Endothelial cell of umbilical vein (primary cell): ENCODE data around the gene ADGRD1. TPM values are rescaled to one million over a fixed set of nuclear protein-coding genes. Genes with fewer than 3 reads are reported as not detected.

ENCODE experiments used
- BruUV-seq: library from RNA; stranded (reverse); fragments of 400-500 nt; replicated peaks from 2 replicates; lab custom pipeline; 2021; lab: Mats Ljungman, UMichigan
- CTCF ChIA-PET: fragments of 300-600, 350-600 bp; sonication (Branson Sonifier 250); formaldehyde crosslinking; loops from one replicate; lab custom pipeline; 2021; ENCODE audit warnings: antibody characterized with exemption, inconsistent platforms; lab: Charles Lee
- POLR2A ChIA-PET: fragments of 300-600, 350-600 bp; sonication (Branson Sonifier 250); formaldehyde crosslinking; loops from one replicate; lab custom pipeline; 2021; ENCODE audit warnings: antibody characterized with exemption, inconsistent platforms; lab: Charles Lee
- DNase-seq: peaks from one replicate; pipeline ENCODE4 v3.0.0-alpha.2; 2011; ENCODE audit warnings: low read depth, low spot score
- FAIRE-seq: peaks from 2 replicates; lab custom pipeline; 2011; peaks lifted over from hg19 to GRCh38; lab: Jason Lieb, UNC
- H2AFZ ChIP-seq: 2 replicates; pipeline ENCODE4 v1.6.0; 2012; ENCODE audit warnings: low read depth, low read length, control low read depth, inconsistent platforms
- H3K27ac ChIP-seq: 2 replicates; pipeline ENCODE4 v1.5.1; 2011; ENCODE audit warnings: low read depth, mild to moderate bottlenecking, control low read depth, low read length, moderate library complexity; ENCODE audit not compliant: insufficient read depth
- H3K27me3 ChIP-seq, 2 experiments: 2 replicates each; pipeline versions ENCODE4 v1.6.0 to v1.6.1; 2011; ENCODE audit warnings: low read length in 2 of 2, mixed read lengths in 1 of 2; ENCODE audit not compliant: control insufficient read depth in 2 of 2, insufficient read depth in 2 of 2
- H3K36me3 ChIP-seq, 2 experiments: 2 replicates in 1 of 2; 3 replicates in 1 of 2; pipeline ENCODE4 v1.5.1; 2011; ENCODE audit warnings: low read length in 2 of 2, mild to moderate bottlenecking in 1 of 2, moderate library complexity in 1 of 2; ENCODE audit not compliant: control insufficient read depth in 2 of 2, insufficient read depth in 2 of 2; ENCODE audit errors: extremely low read depth in 1 of 2
- H3K4me1 ChIP-seq: 3 replicates; pipeline ENCODE4 v1.5.1; 2011; ENCODE audit warnings: mild to moderate bottlenecking, low read length; ENCODE audit not compliant: control insufficient read depth, insufficient read depth; ENCODE audit errors: extremely low read depth
- H3K4me2 ChIP-seq: 2 replicates; pipeline ENCODE4 v1.6.1; 2011; ENCODE audit warnings: low read length, control low read depth, mixed read lengths; ENCODE audit not compliant: insufficient read depth
- H3K4me3 ChIP-seq, 3 experiments: fragments of 200-600 bp in 1 of 3; sonication (generic), shearing (Covaris generic) in 1 of 3; replicated peaks in 1 of 3; 2 replicates each; pipeline ENCODE4 v1.5.1; 2011 to 2016; ENCODE audit warnings: control low read depth in 3 of 3, low read length in 3 of 3, mild to moderate bottlenecking in 2 of 3, inconsistent platforms in 1 of 3, low read depth in 1 of 3, moderate library complexity in 1 of 3; ENCODE audit not compliant: insufficient read depth in 1 of 3
- H3K79me2 ChIP-seq: 2 replicates; pipeline ENCODE4 v1.6.0; 2012; ENCODE audit warnings: low read length, inconsistent platforms; ENCODE audit not compliant: control insufficient read depth, insufficient read depth
- H3K9ac ChIP-seq: replicated peaks from 2 replicates; pipeline ENCODE3; 2011; ENCODE audit warnings: low read length, control low read depth; ENCODE audit not compliant: insufficient read depth; ENCODE audit errors: extremely low read depth
- H3K9me1 ChIP-seq: replicated peaks from 3 replicates; pipeline ENCODE4 v1.6.0; 2011; ENCODE audit warnings: mild to moderate bottlenecking, low read length; ENCODE audit not compliant: control insufficient read depth, insufficient read depth; ENCODE audit errors: extremely low read depth
- H3K9me3 ChIP-seq: replicated peaks from 2 replicates; pipeline ENCODE4 v1.5.1; 2012; ENCODE audit warnings: low read length, inconsistent platforms; ENCODE audit not compliant: control insufficient read depth, insufficient read depth
- H4K20me1 ChIP-seq: replicated peaks from 2 replicates; pipeline ENCODE3; 2011; ENCODE audit warnings: mild to moderate bottlenecking, low read length; ENCODE audit not compliant: control insufficient read depth, insufficient read depth; ENCODE audit errors: extremely low read depth
- CTCF ChIP-seq, 2 donors: IDR thresholded peaks; 1 replicate in 1 of 2; 2 replicates in 1 of 2; pipeline ENCODE4 v1.5.1; 2011; ENCODE audit warnings: low read length in 2 of 2, mild to moderate bottlenecking in 2 of 2, moderate library complexity in 2 of 2, control low read depth in 1 of 2, inconsistent platforms in 1 of 2, low read depth in 1 of 2; ENCODE audit not compliant: insufficient read depth in 1 of 2; ENCODE audit errors: extremely low read depth in 1 of 2
- EZH2 ChIP-seq: IDR thresholded peaks from 2 replicates; pipeline ENCODE4 v1.6.1; 2012; ENCODE audit warnings: borderline replicate concordance, low read depth, mild to moderate bottlenecking, moderate library complexity, low read length, inconsistent platforms; ENCODE audit not compliant: severe bottlenecking
- FOS ChIP-seq: IDR thresholded peaks from 2 replicates; pipeline ENCODE4 v1.6.1; 2011; ENCODE audit warnings: mild to moderate bottlenecking, low read length, moderate library complexity, borderline replicate concordance; ENCODE audit not compliant: insufficient read depth
- GATA2 ChIP-seq: IDR thresholded peaks from 2 replicates; pipeline ENCODE4 v1.7.0; 2011; ENCODE audit warnings: low read depth, mild to moderate bottlenecking, moderate library complexity, mixed read lengths, low read length; ENCODE audit not compliant: insufficient read length, insufficient read depth
- JUN ChIP-seq: IDR thresholded peaks from 2 replicates; pipeline ENCODE4 v1.6.1; 2011; ENCODE audit warnings: borderline replicate concordance, low read depth; ENCODE audit not compliant: insufficient read length, insufficient read depth
- MYC ChIP-seq: IDR thresholded peaks from one replicate; pipeline ENCODE4 v1.6.1; 2011; ENCODE audit warnings: mild to moderate bottlenecking, low read depth, low read length
- POLR2A ChIP-seq: IDR thresholded peaks from 2 replicates; pipeline ENCODE4 v1.6.1; 2012; ENCODE audit warnings: low read depth, mild to moderate bottlenecking, control low read depth, low read length
- POLR2AphosphoS5 ChIP-seq: IDR thresholded peaks from 2 replicates; pipeline ENCODE4 v1.6.1; 2012; ENCODE audit warnings: low read depth, mild to moderate bottlenecking, control low read depth, low read length, moderate library complexity; ENCODE audit not compliant: insufficient read depth
- dilution Hi-C: fragments of 300-500 bp; cut with MboI; formaldehyde crosslinking; loops from one replicate; pipeline ENCODE4 v1.15.0; 2019; ENCODE audit warnings: low sequenced_read_pairs; ENCODE audit not compliant: extremely low pct_ligation_motif_present
- intact Hi-C: fragments of 100-400 bp; cut with micrococcal nuclease; formaldehyde crosslinking; loops from one replicate; pipeline ENCODE4 v1.10.0; 2022
- polyA plus RNA-seq, 4 experiments: library from polyadenylated mRNA; depleted of rRNA in 3 of 4; stranded (reverse) in 3 of 4; unstranded in 1 of 4; fragments of >200 nt; gene quantifications; 2 replicates each; pipeline versions ENCODE4 v1.2.1 to v1.2.3, GENCODE V29; 2011 to 2012; ENCODE audit warnings: missing spikeins in 1 of 4
- total RNA-seq: library from RNA; stranded (reverse); gene quantifications from 2 replicates; pipeline ENCODE4 v1.2.3, GENCODE V29; 2021
- TF ChIP-seq, protein P1 (sequence below): IDR thresholded peaks from 2 replicates; pipeline ENCODE4 v1.6.1; 2011; ENCODE audit not compliant: insufficient read depth, insufficient read length

ADGRD1 gene
- total and polyA plus RNA-seq, 2 donors (not counting 3 experiments of a cell fraction or from before 2014, with no cell fraction given): 0.07 TPM; not detected in 1

- BruUV-seq: no TSS peak
- no peak overlapping the region for H3K27ac ChIP-seq
Measured at GRCh38 chr12:131018019-131018620, 64.4 kb downstream of the ADGRD1 start.

More at GRCh38 chr12:131018019-131018620, 64.4 kb downstream of the ADGRD1 start:
- Histone ChIP-seq H2AFZ (no peak overlapping the region), H3K9ac (no peak overlapping the region), H3K36me3 (no peaks in the 10 kb centered on the region), H3K4me2 (no peak overlapping the region), H3K4me1 (no peaks in the 10 kb centered on the region), H3K79me2 (no peaks in the 10 kb centered on the region), H3K9me1 (no peaks in the 10 kb centered on the region), H3K9me3 (no peaks in the 10 kb centered on the region), H4K20me1 (no peaks in the 10 kb centered on the region), H3K27me3 (no peaks in the 10 kb centered on the region), H3K4me3 (no peak overlapping the region)
- DNase-seq (no peak), FAIRE-seq (no peak)
- POLR2A ChIA-PET: no interaction called here
- intact Hi-C loops (no loop called here), dilution Hi-C loops (no loop called here)
- TF ChIP-seq POLR2AphosphoS5: no peak
- TF ChIP-seq EZH2: no peak
- no peak for TF ChIP-seq POLR2A
- TF ChIP-seq MYC: no peak
- TF ChIP-seq FOS: no peak
- TF ChIP-seq GATA2: no peak
- TF ChIP-seq, protein P1, sequence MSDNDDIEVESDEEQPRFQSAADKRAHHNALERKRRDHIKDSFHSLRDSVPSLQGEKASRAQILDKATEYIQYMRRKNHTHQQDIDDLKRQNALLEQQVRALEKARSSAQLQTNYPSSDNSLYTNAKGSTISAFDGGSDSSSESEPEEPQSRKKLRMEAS: no peak
- TF ChIP-seq JUN: no peak
- no peak for TF ChIP-seq CTCF (IDR thresholded peaks at IDR 0.05; ENCODE audit: extremely low read depth in 1 of 2, insufficient read depth in 1 of 2, low read depth in 1 of 2, low read length in 2 of 2)
- CTCF ChIA-PET: no interaction called here
